Activated CD4-positive, alpha-beta T cell treated with anti-CD3 and anti-CD28 coated beads, Interleukin-2, amount 10 ng/mL, durations not matched to agents 24 days and 14 days (primary cell): ENCODE results near the gene DAND5. TPM values are rescaled to one million over a fixed set of nuclear protein-coding genes. Genes with fewer than 3 reads are reported as not detected.
A peak's percentile ranks its signal among the peaks of the same experiment; 100 is the strongest.
"Not testable (repeated sequence)": the region's sequence is repeated elsewhere in the genome, so short reads cannot be mapped to it uniquely, and the experiment has no call there.

ENCODE experiments used
- DNase-seq: peaks from one replicate; pipeline ENCODE4 v3.0.0; 2022
- H3K27ac Mint-ChIP-seq: one replicate; pipeline ENCODE4 v1.8.0; 2022; ENCODE audit warnings: mild to moderate bottlenecking, mixed read lengths
- H3K27me3 Mint-ChIP-seq: one replicate; pipeline ENCODE4 v1.8.0; 2022; ENCODE audit warnings: mixed read lengths
- H3K36me3 Mint-ChIP-seq: one replicate; pipeline ENCODE4 v1.8.0; 2022; ENCODE audit warnings: low read depth, mild to moderate bottlenecking, mixed read lengths
- H3K4me1 Mint-ChIP-seq: one replicate; pipeline ENCODE4 v1.8.0; 2021; ENCODE audit warnings: mixed read lengths
- H3K4me3 Mint-ChIP-seq: one replicate; pipeline ENCODE4 v1.8.0; 2022; ENCODE audit warnings: mild to moderate bottlenecking, moderate library complexity, mixed read lengths
- H3K9me3 Mint-ChIP-seq: one replicate; pipeline ENCODE4 v1.8.0; 2021; ENCODE audit warnings: mixed read lengths
- intact Hi-C: fragments of 100-400 bp; cut with micrococcal nuclease; formaldehyde crosslinking; loops from one replicate; pipeline ENCODE4 v1.15.1; 2023
- total RNA-seq: library from RNA; stranded (reverse); gene quantifications from 2 replicates; pipeline ENCODE4 v1.2.3, GENCODE V29; 2022

DAND5 gene
- total RNA-seq, 1 donor from 2014 or later: not detected

DNA sequence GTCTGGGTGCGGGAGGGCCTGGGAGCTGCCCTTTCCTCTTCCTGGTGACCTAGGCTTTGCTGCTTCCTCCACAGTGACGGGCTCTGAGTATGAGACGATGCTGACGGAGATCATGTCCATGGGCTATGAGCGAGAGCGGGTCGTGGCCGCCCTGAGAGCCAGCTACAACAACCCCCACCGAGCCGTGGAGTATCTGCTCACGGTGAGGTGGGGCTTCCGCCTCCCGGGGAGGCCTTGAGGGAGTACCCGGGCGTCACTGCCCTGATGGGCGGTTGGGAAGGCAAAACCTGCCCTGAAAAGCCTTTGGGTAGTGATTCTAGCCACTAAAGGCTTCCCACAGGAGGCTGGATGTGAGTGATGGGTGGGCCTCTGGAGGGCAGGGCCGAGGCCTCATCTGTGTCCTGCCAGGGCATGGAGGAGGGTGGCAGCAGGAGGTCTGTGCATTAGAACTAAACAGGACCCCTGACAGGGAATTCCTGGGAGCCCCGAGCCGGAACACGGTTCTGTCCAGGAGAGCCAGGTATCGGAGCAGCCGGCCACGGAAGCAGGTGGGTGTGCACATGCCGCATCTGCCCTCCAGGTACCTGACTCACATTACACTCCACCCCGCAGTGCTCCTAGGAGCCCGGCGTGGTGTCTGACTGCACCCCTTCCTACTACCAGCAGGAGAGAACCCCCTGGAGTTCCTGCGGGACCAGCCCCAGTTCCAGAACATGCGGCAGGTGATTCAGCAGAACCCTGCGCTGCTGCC, 20.6 kb upstream of the DAND5 start:
- Mint-ChIP-seq H3K4me1 (peaks cover 26% of the 10 kb centered on the region), H3K27ac (no peak overlapping the region), H3K27me3 (peaks cover 2% of the 10 kb centered on the region), H3K36me3 (peaks cover 78% of the 10 kb centered on the region), H3K9me3 (no peaks in the 10 kb centered on the region), H3K4me3 (no peak overlapping the region)
- peak; percentile 58 for DNase-seq
- intact Hi-C loops: no loop called here

DNA sequence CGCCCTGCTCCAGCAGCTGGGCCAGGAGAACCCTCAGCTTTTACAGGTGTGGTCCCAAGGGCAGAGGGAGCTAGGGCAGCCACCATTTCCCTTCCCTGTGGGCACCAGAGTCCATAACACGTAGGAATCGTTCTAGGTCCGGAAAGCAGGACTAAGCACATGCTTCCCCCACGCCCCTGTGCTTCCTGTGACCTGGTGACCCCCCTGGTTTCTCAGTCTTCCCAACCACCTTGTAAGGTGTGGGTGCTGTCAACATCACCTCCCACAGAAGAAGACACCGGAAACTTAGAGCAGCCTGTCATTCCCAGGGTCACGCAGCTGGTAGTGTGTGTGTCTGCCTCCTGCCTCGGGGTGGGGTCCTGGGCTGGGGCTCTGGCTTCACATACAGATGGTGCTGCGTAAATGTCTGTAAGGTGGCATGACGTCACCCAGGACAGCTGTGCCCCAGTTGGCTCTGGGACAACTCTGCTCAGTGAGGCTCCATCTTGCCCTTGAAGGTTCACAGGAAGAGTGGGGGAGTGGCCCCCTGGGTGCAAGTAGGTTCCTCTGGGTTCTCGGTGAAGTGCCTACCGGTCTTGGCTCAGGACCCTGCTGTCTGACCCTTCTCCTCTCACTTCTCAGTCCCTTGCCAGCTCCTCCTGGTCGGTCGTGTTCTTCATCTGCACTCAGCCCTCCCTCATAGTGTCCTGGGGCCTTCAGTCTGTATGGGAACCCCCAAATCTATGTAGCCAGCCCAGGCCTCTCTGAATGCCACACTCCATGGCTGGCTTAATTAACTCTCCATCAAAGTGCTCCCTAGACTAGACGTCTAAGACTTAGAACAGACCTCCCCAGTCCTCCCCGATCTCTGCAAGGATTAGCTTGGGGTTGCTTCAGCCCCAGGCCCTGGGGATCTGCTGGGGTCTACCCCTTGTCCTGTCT, 19.8 kb upstream of the DAND5 start:
- Mint-ChIP-seq H3K27ac (no peak overlapping the region), H3K4me1 (peaks cover 32% of the 10 kb centered on the region), H3K27me3 (peaks cover 2% of the 10 kb centered on the region), H3K4me3 (no peak overlapping the region), H3K9me3 (no peaks in the 10 kb centered on the region), H3K36me3 (peaks cover 78% of the 10 kb centered on the region)
- DNase-seq: peak; percentile 58
- intact Hi-C loops: no loop called here

DNA sequence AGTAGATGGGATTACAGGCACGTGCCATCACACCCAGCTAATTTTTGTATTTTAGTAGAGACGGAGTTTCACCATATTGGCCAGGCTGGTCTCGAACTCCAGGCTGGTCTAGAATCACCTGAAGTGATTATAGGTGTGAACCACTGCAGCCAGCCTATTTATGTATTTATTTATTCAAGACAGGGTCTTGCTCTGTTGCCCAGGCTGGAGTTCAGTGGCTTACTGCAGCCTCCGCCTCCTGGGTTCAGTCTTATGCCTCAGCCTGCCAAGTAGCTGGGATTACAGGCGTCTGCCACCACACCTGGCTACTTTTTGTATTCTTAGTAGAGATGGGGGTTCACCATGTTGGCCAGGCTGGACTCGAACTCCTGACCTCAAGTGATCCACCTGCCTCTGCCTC, 17.3 kb upstream of the DAND5 start:
- Mint-ChIP-seq H3K36me3 (peaks cover 65% of the 10 kb centered on the region), H3K27ac (peak overlapping the region; percentile 9), H3K4me1 (peaks cover 30% of the 10 kb centered on the region)
- H3K27me3 Mint-ChIP-seq, H3K4me3 Mint-ChIP-seq, intact Hi-C loops, DNase-seq, H3K9me3 Mint-ChIP-seq: not testable (repeated sequence)

DNA sequence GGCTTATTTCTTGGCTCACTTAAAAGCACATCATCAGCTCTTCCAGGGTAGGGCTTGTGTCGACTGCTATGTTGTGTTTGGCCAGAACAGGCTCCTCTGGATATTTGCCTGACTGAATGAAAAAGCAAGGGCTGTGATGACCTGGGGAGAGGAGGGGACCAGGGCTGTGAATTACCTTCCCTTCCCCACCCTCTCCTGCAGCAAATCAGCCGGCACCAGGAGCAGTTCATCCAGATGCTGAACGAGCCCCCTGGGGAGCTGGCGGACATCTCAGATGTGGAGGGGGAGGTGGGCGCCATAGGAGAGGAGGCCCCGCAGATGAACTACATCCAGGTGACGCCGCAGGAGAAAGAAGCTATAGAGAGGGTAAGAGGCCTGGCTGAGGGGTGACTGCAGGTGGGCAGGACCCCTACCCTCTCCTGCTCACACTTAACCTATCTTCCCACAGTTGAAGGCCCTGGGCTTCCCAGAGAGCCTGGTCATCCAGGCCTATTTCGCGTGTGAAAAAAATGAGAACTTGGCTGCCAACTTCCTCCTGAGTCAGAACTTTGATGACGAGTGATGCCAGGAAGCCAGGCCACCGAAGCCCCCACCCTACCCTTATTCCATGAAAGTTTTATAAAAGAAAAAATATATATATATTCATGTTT, 16.8 kb upstream of the DAND5 start:
- Mint-ChIP-seq H3K4me1 (peaks cover 29% of the 10 kb centered on the region), H3K36me3 (peaks cover 64% of the 10 kb centered on the region), H3K27me3 (no peaks in the 10 kb centered on the region), H3K27ac (peak overlapping the region; percentile 25), H3K9me3 (no peaks in the 10 kb centered on the region), H3K4me3 (no peak overlapping the region)
- DNase-seq: no peak
- intact Hi-C loops: no loop called here

DNA sequence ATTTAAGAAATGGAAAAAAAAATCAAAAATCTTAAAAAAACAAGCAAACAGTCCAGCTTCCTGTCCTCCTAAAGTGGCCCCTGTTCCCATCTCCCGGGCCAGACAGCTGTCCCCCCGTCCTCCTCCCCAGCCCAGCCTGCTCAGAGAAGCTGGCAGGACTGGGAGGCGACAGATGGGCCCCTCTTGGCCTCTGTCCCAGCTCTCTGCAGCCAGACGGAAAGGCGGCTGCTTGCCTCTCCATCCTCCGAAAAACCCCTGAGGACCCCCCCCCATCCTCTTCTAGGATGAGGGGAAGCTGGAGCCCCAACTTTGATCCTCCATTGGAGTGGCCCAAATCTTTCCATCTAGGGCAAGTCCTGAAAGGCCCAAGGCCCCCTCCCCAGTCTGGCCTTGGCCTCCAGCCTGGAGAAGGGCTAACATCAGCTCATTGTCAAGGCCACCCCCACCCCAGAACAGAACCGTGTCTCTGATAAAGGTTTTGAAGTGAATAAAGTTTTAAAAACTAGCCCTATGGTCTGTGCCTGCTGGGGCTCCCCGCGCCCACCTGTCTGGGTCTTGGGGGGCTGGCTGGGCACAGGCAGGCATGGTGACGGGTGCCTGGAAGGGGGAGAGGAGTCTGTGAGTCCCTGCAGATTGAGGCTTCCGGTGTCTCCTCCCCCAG, 16.1 kb upstream of the DAND5 start:
- Mint-ChIP-seq H3K27ac (no peak overlapping the region), H3K4me3 (no peak overlapping the region), H3K4me1 (peaks cover 26% of the 10 kb centered on the region), H3K27me3 (no peaks in the 10 kb centered on the region), H3K9me3 (no peaks in the 10 kb centered on the region), H3K36me3 (peaks cover 57% of the 10 kb centered on the region)
- intact Hi-C loops: no loop called here
- no peak for DNase-seq

DNA sequence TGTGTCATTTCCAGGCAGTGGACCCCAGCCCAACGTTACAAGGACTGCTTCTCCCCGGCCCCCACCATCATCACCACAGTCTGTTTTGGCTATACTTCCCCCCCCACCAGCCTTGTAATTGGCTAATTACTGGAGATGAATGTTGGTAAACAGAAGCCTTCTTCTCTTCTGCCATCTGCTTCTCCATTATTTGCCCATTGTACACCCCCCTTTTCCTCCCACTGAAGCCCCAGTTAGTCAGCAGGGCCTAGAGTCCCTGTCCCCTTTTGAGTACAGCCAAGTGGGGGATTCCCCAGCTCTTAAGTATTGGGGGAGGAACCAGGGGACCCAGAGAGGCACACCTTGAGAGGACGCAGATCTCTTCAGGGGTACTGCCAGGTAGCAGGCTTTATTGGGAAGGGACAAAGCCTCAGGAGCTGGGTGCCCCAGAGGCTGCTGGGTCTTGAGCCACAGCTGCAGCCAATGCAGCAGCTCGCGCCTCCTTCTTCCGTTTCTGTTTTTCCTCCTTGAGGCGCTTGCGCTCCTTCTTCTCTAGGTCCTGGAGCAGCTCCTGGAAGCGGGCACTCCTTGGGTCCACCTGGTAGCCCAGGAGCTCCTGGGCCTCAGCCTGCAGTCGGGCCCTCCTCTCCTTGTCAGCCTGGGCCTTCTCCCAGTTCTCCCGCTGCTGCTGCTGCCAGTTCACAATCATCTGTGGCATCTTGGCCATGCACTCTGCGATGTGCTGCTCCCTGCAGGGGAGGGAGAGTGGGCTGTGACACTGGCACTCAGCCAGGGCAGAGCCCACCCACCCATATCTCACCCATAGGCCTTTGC, 15.4 kb upstream of the DAND5 start:
- intact Hi-C loops: no loop called here
- Mint-ChIP-seq H3K9me3 (no peaks in the 10 kb centered on the region), H3K27ac (peak overlapping the region; percentile 82), H3K4me3 (peak overlapping the region; percentile 49), H3K27me3 (no peaks in the 10 kb centered on the region), H3K36me3 (peaks cover 52% of the 10 kb centered on the region), H3K4me1 (peaks cover 26% of the 10 kb centered on the region)
- DNase-seq: peak; percentile 57

DNA sequence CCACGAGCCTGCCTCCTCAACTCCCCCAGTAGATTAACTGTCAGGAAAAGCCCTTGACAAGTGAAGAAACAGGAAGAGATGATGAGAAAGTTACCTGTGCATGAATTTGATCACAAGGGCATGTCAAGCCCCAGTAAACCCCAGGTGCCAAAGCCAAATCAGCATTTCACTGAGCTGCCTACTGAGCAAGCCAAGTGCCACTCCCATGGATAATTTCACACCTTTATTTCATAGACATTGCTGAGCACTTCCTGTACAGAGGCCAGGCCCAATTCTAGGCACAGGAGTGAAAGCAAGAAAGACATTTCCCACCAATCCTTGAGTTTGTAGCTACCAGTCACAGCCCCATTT, 14.8 kb upstream of the DAND5 start:
- no peak for DNase-seq
- no peaks in the 10 kb centered on the region for H3K9me3 Mint-ChIP-seq
- H3K36me3 Mint-ChIP-seq: peaks cover 49% of the 10 kb centered on the region
- peak overlapping the region; percentile 82 for H3K27ac Mint-ChIP-seq
- no peaks in the 10 kb centered on the region for H3K27me3 Mint-ChIP-seq
- H3K4me3 Mint-ChIP-seq: peak overlapping the region; percentile 49
- H3K4me1 Mint-ChIP-seq: peaks cover 26% of the 10 kb centered on the region
- intact Hi-C loops: no loop called here

DNA sequence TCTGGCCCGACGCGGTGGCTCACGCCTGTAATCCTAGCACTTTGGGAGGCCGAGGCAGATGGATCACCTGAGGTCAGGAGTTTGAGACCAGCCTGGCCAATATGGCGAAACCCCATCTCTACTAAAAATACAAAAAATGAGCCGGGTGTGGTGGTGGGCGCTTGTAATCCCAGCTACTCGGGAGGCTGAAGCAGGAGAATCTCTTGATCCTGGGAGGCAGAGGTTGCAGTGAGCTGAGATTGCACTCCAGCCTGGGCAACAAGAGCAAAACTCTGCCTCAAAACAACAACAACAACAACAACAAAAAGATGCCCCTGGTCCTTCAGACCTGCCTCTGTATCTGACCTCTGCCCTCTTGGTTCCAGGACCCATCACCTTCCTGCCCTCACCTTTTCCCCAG, 13.8 kb upstream of the DAND5 start:
- H3K27me3 Mint-ChIP-seq, H3K9me3 Mint-ChIP-seq, DNase-seq, intact Hi-C loops: not testable (repeated sequence)
- H3K36me3 Mint-ChIP-seq: peaks cover 41% of the 10 kb centered on the region
- H3K4me1 Mint-ChIP-seq: peaks cover 26% of the 10 kb centered on the region
- H3K27ac Mint-ChIP-seq: peak overlapping the region; percentile 70
- peak overlapping the region; percentile 75 for H3K4me3 Mint-ChIP-seq

DNA sequence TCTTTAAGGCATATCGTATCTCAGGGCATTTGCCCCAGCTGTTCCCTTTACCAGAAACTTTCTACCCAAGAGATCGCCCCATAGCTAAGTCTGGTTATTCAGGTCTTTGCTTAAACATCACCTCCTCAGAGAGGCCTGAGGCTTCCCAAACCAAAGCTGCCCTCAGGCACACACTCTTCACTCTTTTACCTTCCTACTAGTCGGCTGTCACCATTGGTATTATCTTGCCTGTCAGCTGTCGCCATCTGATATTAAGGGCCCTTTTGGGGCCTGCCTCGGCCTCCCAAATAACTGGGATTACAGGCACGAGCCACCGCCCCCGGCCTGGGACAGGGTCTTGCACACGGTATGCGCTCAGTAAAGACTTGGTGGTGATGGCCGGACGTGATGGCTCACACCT, 13.4 kb upstream of the DAND5 start:
- Mint-ChIP-seq H3K27me3 (peaks cover 1% of the 10 kb centered on the region), H3K36me3 (peaks cover 37% of the 10 kb centered on the region), H3K4me1 (peaks cover 26% of the 10 kb centered on the region), H3K4me3 (peak overlapping the region; percentile 75), H3K9me3 (no peaks in the 10 kb centered on the region), H3K27ac (peak overlapping the region; percentile 56)
- no peak for DNase-seq
- intact Hi-C loops: loop anchor here (2.0 kb wide), 1 partner anchor 65 kb away; the partner anchor contains the start of gene GCDH

DNA sequence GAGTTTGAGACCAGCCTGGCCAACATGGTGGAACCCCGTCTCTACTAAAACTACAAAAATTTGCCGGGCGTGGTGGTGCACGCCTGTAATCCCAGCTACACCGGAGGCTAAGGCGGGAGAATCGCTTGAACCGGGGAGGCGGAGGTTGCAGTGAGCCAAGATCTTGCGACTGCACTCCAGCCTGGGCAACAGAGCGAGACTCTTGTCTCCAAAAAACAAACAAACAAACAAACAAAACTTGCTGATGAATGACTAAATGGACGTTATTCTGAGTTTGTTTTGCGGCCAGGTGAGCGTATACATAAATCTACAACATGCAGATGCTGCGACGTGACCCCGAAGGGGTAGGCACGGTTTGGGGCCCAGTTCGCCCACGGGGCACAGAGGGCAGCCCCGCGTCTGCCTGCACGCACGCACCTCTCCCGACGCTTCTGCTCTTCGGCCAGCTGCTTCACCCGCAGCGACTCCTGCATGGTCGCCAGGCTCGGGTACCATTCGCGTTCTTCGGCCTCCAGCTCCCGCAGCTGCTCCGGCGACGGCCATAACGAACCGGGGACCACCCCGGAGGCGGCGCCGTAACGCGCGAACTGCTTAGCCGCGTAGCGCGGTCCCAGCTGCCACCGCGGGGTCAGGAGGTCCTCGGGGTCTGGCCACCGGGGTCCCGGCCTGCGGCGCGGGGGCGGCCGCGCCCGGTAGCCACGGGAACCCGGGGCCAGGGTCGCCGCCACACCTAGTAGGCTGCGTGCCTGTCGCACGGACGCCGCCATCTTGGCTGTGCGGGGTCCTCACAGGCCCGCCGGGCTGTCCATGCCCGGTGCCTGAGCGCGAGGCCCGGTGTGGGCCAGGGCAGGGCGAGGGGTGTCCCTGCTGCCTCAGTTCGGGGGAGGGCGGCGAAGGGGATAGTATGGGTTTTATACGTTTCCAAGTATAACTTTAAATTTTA, 12.7 kb upstream of the DAND5 start, which contains the start of gene GADD45GIP1:
Gene GADD45GIP1, minus strand, starts transcription at position 778 of the 943 bp plus-strand sequence. Its CDS starts 11 bp downstream, at position 767.
- H3K27ac Mint-ChIP-seq: peak within 1 kb of the TSS; percentile 95
- intact Hi-C loops: loop anchor here (2.0 kb wide), 1 partner anchor 66 kb away; the partner anchor contains the start of gene GCDH
- H3K27me3 Mint-ChIP-seq: peaks cover 1% of the 10 kb centered on the region
- H3K4me3 Mint-ChIP-seq: peak within 1 kb of the TSS; percentile 75
- no peaks in the 10 kb centered on the region for H3K9me3 Mint-ChIP-seq
- peaks cover 25% of the 10 kb centered on the region for H3K4me1 Mint-ChIP-seq
- H3K36me3 Mint-ChIP-seq: peaks cover 31% of the 10 kb centered on the region
- peak; percentile 96 for DNase-seq

DNA sequence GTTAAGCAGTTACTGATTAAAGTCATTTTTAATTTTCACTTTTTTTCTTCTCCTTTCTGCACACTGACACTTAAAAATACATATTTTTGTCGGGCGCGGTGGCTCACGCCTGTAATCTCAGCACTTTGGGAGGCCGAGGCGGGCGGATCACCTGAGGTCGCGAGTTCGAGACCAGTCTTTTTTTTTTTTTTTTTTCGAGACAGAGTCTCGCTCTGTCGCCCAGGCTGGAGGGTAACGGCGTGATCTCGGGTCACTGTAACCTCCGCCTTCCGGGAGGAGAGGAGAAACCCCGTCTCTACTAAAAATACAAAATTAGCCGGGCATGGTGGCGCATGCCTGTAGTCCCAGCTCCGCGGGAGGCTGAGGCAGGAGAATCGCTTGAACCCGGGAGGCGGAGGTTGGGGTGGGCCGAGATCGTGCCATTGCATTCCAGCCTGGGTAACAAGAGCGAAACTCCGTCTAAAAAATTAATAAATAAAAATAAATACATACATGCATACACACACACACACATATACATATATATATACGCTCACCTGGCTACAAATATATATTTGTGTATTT, 11.9 kb upstream of the DAND5 start:
- DNase-seq, H3K9me3 Mint-ChIP-seq, H3K27me3 Mint-ChIP-seq: not testable (repeated sequence)
- Mint-ChIP-seq H3K4me3 (peak overlapping the region; percentile 75), H3K36me3 (peaks cover 26% of the 10 kb centered on the region), H3K27ac (peak overlapping the region; percentile 95), H3K4me1 (peaks cover 23% of the 10 kb centered on the region)
- intact Hi-C loops: loop anchor here (2.0 kb wide), 1 partner anchor 67 kb away; the partner anchor contains the start of gene GCDH
